HCT116 (cell line): ENCODE data around the gene UPF1.
A peak's percentile ranks its signal among the peaks of the same experiment; 100 is the strongest.

ENCODE experiments used
- EGR1 ChIP-seq: IDR thresholded peaks from 2 replicates; pipeline ENCODE4 v1.6.1; 2012; ENCODE audit warnings: low read depth
- EZH2 ChIP-seq: fragments of 200-600 bp; sonication (generic); IDR thresholded peaks from 2 replicates; pipeline ENCODE4 v1.6.1; 2017; ENCODE audit warnings: antibody characterized with exemption, mixed run types
- MAX ChIP-seq: IDR thresholded peaks from 2 replicates; pipeline ENCODE4 v1.6.1; 2012
- POLR2A ChIP-seq: IDR thresholded peaks from 2 replicates; pipeline ENCODE4 v1.7.0; 2011; ENCODE audit warnings: borderline replicate concordance; ENCODE audit not compliant: insufficient read depth, insufficient read length; ENCODE audit errors: extremely low read depth
- POLR2AphosphoS5 ChIP-seq: IDR thresholded peaks from 2 replicates; pipeline ENCODE4 v1.6.1; 2011; ENCODE audit warnings: mild to moderate bottlenecking, low read depth, low read length, moderate library complexity
- SP1 ChIP-seq: IDR thresholded peaks from 2 replicates; pipeline ENCODE4 v1.6.1; 2012; ENCODE audit warnings: low read depth
- TF ChIP-seq, protein P1 (sequence below), 3 experiments: fragments of 200-600 bp in 1 of 3; sonication (generic) in 1 of 3; IDR thresholded peaks in 2 of 3; conservative IDR thresholded peaks in 1 of 3; 2 replicates each; pipeline ENCODE4 v1.5.1; 2012 to 2017; ENCODE audit warnings: low read depth in 2 of 3, low read length in 2 of 3, antibody characterized with exemption in 1 of 3, borderline replicate concordance in 1 of 3, control low read depth in 1 of 3, mild to moderate bottlenecking in 1 of 3, mixed read lengths in 1 of 3, mixed run types in 1 of 3, moderate library complexity in 1 of 3; ENCODE audit not compliant: insufficient read depth in 1 of 3

DNA sequence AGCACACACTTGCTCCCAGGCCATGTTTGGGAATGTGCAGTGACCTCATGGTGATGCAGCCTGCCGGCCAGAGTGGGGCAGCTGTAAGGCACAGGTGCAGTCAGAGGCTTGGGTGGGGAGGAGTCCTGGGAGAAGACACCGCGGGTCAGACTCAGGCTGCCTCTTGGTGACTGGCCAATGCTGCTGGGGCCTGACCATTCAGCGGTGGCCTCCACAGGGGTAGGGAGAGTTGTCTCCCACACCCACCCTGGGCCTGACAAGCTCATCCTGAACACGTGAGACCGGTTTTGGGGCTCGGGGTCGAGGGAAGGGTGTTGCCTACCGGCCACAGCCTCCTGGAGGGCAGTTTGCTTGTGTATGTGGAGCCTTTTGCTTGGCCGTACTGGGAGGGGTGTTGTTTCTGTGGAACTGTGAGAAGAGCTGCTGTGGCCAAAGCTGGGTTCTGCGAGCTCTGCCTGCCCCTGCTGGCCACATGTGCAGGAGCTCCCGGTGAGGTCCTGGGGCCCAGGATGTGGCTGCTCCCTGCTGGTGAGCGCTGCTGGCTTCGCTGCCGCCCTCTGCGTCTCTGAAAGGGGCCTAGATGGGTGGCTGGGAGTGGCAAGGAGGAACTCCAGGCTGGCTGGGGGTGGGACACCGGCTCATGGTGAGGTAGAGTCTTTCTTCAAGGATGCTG is 22.1 kb downstream of the UPF1 start:
- TF ChIP-seq, protein P1, sequence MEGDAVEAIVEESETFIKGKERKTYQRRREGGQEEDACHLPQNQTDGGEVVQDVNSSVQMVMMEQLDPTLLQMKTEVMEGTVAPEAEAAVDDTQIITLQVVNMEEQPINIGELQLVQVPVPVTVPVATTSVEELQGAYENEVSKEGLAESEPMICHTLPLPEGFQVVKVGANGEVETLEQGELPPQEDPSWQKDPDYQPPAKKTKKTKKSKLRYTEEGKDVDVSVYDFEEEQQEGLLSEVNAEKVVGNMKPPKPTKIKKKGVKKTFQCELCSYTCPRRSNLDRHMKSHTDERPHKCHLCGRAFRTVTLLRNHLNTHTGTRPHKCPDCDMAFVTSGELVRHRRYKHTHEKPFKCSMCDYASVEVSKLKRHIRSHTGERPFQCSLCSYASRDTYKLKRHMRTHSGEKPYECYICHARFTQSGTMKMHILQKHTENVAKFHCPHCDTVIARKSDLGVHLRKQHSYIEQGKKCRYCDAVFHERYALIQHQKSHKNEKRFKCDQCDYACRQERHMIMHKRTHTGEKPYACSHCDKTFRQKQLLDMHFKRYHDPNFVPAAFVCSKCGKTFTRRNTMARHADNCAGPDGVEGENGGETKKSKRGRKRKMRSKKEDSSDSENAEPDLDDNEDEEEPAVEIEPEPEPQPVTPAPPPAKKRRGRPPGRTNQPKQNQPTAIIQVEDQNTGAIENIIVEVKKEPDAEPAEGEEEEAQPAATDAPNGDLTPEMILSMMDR (IDR thresholded peaks at IDR 0.05 in 2 of 3, conservative IDR thresholded peaks at IDR 0.05 in 1 of 3; ENCODE audit: borderline replicate concordance in 1 of 3, insufficient read depth in 1 of 3, low read depth in 2 of 3, low read length in 2 of 3): peak in 1 of 3 experiments; percentile 30; a peak in 1 of 6 replicates
- TF ChIP-seq POLR2A: no peak
- no peak for TF ChIP-seq EZH2
- no peak for TF ChIP-seq POLR2AphosphoS5
- TF ChIP-seq MAX: no peak
- TF ChIP-seq SP1: no peak
- no peak for TF ChIP-seq EGR1
